Stimulated activated CD8-positive, alpha-beta memory T cell treated with anti-CD3 and anti-CD28 coated beads, Interleukin-7, amount 100 ng/mL, for 48 hours (primary cell): Measurements from ENCODE around the gene MTX1.
"Not testable (repeated sequence)": the region's sequence is repeated elsewhere in the genome, so short reads cannot be mapped to it uniquely, and the experiment has no call there.

Experiments used
- DNase-seq, 2 donors: peaks; one replicate each; pipeline ENCODE4 v3.0.0-alpha.2; 2020; ENCODE audit warnings: low read depth in 1 of 2; ENCODE audit errors: extremely low read depth in 1 of 2

MTX1 gene

DNA sequence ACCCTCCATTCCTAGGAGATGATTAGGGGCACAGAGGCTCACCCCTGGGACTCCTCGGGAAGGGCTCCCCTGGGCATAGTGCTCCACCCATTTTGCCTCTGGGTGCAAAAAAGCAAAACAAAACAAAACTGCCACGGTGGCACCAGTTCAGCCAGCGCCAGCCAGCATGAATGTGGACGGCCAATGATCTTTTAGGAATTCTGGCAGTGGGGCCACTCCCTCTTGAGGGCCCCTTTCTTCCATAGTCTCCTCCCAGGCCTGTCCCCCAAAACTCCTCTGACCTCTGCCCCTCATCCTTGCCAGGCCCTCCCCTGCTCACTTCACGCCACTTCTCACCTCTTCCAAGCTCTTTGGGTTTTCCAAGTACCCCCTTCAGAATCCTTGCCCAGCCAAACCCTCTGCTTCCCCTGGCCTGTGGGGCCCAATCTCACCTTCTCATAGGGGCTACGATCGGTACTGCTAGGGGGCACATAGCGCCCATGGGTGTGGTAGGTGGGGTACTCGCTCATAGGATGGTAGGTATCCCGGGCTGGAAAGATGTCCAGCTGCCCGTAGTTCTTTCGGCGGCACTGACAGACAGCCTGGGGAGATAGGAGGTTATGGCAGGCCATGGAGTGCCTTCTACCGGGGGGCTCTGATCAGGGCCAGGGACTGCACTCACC, 21.6 kb upstream of the MTX1 start:
- no peak for DNase-seq

DNA sequence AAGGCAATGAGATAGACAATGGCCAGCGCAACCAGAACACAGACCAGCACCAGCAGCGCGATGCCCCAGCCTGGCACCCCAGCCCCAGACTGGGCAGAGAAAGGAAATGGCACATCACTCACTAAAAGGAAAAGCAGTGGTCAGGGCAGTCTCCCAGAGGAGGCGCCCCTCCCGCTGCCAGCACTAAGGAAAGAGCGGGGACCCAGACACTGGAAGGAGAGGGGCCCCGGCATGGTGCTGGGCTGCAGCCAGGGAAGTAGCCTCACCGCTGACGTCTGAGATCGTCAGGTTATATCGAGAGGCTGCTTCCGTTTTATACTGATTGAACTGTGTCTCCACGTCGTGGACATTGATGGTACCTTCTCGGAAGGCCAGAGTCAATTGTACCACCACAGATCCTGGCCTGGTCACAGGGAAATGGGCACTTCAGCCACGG, 21.0 kb upstream of the MTX1 start:
- no peak for DNase-seq

DNA sequence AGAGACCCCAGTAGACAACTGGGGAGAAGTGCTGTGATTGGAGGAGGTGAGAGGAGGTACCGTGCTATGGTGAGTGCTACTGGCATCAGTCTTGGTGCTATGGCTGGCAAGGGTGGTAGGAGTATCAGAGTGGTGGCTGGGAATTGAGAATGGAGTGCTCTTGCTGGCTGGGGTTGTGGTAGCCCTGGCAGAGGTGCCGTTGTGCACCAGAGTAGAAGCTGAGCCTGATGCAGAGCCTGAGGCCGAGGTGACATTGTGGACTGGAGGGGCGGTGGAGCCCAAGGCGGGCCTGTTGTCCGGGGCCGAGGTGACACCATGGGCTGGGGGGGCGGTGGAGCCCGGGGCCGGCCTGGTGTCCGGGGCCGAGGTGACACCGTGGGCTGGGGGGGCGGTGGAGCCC, 20.2 kb upstream of the MTX1 start:
- DNase-seq = no peak

DNA sequence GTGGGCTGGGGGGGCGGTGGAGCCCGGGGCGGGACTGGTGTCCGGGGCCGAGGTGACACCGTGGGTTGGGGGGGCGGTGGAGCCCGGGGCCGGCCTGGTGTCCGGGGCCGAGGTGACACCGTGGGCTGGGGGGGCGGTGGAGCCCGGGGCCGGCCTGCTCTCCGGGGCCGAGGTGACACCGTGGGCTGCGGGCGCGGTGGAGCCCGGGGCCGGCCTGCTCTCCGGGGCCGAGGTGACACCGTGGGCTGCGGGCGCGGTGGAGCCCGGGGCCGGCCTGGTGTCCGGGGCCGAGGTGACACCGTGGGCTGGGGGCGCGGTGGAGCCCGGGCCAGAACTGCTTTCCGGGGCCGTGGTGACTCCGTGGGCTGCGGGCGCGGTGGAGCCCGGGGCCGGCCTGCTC, 18.6 kb upstream of the MTX1 start:
- DNase-seq = not testable (repeated sequence)

DNA sequence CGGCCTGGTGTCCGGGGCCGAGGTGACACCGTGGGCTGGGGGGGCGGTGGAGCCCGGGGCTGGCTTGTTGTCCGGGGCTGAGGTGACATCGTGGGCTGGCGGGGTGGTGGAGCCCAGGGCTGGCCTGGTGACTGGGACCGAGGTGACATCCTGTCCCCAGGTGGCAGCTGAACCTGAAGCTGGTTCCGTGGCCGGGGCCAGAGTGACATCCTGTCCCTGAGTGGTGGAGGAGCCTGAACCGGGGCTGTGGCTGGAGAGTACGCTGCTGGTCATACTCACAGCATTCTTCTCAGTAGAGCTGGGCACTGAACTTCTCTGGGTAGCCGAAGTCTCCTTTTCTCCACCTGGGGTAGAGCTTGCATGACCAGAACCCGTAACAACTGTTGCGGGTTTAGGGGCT, 16.6 kb upstream of the MTX1 start:
- DNase-seq = no peak

DNA sequence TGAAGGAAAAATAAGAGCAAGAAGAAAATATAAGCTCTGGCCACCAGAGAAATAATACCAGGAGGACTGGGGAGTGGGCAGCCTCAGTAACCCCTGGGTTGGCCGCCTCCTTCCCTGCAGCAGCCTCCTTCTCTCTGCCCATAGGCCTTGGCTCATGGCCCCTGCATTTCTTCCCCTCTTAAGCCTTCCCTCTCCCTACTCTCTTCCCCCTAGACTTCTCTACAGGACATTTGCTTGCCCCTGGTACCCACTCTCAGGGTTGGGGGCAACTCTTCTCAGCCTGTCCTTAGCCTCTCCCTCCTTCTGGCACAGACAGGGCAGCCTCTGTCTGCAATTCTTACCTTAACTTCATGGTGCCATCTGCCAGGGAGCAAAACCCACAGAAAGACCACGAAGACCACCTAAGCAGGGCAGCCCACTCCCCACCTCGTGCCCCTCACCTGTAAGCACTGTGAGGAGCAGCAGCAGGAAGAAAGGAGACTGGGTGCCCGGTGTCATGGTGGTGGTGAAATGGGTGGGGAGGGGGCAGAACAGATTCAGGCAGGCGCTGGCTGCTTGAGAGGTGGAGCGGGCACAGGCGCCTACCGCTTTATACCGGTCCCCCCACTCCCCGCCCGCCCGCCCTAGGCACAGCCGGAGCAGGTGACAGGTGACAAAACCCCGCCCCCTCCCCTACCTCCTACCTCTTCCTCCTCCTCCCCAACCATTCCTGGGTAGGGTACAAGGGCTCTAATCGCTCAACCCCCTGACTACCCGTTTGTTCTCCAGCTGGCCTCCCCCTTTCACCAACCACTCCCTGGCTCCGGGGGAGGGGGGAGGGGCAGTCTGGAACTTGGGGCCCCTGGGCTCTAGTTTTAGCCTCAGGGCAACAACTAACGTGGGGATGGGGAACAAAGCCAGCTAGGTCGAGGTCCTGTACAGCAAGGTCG, 15.9 kb upstream of the MTX1 start:
- peak in 1 of 2 donors; percentile 22 for DNase-seq

DNA sequence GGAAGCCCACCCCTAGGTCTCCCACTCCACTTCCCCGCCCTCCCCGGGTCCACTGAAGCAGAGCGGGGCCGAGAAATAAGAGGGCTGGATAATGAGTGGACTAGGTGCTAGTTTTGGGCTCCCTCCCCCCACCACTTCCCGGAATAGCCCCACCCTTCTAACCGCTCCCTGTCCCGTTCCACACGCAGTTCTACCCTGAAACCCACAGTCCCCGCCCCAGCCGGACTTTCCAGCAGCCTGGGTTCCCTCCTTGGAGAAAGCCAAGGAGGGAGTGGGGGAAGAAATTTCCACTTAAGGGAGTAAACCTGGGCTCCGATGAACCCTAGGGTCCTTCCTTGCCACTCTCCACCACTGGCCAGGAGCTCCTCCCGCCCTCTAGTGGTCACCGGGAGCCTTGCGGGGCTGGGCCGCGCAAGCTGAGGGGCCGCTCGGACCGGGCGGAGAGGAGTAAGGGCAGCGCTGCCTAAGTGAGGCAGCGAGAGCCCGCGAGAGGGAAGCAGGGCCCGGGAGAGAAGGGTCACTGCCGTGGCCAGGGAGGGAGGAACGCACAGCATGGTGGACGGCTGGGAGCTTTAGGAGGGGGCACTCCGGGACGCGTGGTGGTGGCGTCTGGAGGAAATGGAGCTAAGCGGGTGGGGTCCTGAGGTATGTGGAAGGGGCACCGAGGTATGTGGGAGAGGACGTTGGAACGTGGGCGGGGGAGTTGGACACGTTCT, 15.1 kb upstream of the MTX1 start:
- DNase-seq = peak; percentile 64 to 79

DNA sequence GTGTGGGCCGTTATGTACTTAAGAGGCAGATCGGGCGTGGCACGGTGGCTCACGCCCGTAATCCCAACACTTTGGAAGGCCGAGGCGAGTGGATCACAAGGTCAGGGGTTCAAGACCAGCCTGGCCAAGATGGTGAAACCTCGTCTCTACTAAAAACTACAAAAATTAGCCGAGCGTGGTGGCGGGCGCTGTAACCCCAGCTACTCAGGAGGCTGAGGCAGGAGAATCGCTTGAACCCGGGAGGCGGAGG, 14.6 kb upstream of the MTX1 start:
- DNase-seq = not testable (repeated sequence)

DNA sequence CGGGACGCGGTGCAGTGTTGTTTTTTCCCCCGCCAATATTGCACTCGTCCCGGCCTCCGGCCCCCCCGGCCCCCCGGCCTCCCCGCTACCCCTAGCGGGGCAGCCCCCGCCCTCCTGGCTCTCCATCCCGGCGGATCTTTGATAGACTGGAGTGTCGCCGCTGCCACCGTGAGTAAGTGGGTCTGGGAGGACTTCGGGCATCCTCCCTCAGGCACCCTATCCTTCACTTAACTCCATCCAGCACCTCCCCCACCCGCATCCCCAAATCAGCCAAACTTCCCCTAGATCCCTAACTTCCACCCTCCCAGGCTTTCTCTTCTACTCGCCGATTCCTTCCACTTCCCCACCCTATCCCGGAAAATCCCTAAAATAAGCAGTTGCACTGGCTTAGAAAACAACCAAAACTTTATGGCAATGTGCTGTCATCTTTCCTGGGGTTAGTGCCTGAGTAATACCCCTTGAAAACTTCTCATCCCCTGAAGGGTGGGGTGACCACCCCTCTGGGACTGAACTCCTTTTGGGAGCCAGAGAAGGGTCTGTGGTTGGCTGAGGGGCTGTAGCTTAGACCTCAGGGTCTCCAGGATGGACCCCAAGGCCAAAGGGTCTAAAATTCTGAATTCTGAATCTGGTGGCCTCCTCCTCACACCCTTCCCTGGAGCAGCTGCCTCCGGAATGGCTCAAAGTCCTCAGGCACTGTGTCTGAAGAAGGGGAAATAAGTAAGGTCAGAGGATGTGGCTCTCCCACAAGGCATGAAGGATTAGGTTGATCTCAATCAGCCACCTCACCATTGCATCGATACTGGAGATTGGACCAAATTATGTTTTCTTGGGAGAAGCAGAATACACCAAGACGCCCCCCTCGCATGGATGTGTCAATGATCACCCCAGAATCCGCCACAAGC, 13.0 kb upstream of the MTX1 start:
- no peak for DNase-seq

DNA sequence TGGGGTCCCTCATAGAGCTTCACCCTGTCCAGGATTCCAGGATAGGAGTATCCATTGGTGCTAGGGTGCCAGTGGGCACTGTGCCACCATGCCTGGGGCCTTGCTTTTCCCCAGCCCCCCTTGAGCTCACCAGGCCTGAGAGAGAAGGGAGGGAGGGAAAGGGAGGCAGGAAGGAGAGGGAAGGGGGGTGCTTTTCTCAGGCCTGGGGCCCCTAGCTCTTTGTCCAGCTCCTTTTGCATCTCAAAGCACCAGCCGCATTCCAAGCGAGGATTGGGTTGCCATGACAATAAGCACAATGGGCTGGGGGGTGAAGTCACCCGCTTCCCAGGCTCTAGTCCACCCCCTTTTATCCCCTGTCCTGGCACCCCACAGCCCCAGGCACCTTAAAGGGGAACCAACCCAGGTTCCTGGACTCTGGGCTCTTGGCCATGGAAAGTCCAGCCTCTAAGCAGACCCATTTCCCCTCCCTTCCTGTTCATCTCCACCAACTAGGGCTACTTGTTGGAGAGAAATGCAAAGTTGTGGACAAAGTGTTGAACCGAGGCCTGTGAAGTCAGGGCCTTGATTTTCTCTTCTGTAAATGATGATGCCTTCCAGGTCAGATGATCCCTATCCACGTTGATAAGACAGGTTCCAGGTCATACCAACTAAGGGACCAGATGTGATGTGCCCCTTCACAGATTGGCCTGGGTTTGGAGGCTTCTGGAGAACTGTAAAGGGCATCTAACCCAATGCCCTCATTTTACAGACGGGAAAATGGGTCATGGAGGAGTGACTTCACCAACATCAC, 12.2 kb upstream of the MTX1 start:
- DNase-seq = no peak

DNA sequence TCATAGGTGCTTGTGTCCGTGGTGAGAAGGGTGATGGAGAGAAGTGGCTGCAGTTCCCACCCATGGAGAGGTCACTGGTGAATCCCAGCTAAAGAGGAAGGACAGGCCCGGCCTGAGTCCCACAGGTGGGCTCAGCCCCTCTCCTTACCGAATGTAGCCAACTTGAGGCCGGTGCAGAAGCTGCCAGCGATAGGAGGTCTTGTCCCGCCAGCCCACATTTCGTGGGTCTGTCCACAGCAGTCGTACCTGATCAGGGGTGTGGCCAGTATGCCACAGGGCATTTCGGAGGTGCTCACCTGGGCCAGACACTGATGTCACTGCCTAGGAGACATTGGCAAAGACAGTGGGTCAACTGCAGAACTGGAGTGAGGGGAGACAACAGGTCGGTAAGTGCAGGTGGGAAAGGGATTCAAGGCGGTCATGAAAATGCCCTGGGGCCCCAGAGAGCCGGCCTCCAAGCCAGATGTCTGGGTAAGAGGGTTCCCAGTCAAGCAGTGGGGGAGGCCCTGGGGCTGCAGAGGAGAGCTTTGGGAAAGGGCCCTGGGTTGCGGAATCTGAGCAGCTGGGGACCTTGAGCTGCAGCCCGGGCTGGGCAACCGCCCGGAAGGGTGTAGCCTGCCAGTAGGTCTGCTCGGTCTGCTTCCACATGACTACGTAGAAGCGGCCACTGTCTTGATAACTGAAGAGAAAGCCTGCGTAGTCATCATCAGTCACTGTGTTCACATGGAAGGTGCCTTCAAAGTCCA, 11.4 kb upstream of the MTX1 start:
- no peak for DNase-seq

DNA sequence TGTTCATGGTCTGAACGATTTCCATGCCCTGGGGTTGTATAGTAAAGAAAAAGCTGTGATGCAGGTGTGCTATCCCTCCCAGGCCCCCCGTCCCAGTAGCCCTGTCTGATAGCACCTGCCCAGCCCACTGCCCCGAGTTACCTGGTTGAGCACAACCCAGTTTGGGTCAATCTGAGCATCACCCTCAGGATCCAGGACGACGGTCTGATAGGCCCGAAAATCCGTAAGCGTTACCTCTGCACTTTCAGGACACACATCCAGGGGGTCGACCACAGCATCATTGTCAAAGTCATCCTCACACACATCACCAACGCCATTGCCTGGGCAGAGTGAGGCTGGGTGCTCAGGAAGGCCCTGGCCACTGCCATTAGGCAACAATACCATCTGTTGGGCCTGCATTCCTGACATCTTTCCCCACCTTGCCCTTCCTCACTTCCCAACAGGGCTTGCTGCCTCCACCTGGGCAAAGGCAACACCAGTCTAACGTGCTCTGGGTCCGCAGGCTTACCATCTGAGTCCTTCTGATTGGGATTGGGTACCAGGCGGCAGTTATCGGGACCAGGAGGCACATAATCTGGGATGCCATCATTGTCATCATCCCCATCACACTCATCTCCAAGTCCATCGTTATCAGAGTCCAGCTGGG, 10.5 kb upstream of the MTX1 start:
- no peak for DNase-seq

DNA sequence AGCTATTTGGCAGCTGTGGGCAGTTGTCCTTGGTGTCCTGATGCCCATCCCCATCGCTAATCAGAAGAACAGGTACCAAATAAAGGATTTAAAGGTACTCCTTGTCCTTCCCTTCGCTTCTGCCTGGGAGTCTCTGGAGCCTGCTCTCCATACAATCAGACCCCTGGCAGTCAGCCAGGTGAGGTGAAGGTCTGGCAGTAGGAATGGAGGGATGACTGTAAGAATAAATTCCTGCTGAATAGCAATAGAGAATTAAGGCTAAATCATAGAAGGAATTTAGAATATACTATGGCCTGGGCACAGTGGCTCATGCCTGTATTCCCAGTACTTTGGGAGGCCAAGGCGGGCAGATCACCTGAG, 10.0 kb upstream of the MTX1 start:
- DNase-seq = no peak

DNA sequence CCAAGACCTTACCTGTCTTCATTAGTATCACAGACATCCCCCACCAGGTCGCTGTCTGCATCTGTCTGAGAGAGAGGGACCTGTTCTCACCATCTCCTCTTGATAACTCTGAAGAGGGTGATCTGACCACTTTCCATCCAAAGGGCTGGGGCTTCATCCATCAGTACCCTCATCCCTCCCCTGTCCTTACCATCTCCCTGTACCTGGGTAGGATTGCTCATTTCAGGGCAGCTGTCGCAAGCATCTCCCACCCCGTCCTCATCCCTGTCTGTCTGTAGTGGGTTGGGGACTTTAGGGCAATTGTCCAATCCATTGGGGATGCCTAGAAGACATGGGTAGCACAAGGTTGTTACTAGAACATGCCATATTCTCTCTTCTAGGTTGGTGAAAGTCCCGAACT, 8.7 kb upstream of the MTX1 start:
- no peak for DNase-seq

DNA sequence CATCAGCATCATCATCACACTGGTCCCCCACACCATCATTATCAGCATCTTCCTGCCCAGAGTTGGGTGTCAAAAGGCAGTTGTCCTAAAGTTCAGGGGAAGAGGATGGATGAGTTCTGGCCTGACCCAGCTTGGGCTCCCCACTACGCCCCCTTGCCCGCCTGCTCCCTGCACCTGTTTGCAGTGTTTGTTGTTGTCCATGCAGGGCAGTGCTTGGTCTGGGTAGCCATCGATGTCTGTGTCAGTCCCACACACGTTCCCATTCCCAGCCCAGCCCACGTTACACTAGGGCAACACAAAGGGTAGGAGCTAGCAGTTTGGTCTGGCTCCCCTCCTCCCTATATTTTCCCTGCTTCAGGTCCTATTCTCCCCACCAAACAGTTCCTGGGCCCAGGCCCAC, 7.6 kb upstream of the MTX1 start:
- DNase-seq = no peak

DNA sequence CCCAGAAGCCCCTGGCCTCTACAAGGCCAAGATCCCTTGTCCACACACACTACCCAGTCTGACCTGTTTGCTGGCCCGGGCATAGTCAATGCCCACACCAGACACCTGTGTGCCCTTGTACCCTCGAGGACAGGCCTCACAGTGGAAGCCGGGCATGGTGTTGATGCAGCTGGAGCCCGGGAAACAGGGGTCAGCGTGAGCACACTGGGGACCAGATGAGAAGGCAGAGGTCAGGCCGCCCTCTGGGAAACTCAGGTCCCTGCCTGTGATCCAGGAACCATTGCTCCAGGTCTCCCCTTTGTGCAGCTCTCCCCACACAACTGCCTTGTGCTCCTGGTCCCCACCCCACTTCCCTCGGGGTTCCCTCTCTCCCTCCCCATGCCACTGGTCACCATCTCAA, 6.3 kb upstream of the MTX1 start:
- DNase-seq = no peak

DNA sequence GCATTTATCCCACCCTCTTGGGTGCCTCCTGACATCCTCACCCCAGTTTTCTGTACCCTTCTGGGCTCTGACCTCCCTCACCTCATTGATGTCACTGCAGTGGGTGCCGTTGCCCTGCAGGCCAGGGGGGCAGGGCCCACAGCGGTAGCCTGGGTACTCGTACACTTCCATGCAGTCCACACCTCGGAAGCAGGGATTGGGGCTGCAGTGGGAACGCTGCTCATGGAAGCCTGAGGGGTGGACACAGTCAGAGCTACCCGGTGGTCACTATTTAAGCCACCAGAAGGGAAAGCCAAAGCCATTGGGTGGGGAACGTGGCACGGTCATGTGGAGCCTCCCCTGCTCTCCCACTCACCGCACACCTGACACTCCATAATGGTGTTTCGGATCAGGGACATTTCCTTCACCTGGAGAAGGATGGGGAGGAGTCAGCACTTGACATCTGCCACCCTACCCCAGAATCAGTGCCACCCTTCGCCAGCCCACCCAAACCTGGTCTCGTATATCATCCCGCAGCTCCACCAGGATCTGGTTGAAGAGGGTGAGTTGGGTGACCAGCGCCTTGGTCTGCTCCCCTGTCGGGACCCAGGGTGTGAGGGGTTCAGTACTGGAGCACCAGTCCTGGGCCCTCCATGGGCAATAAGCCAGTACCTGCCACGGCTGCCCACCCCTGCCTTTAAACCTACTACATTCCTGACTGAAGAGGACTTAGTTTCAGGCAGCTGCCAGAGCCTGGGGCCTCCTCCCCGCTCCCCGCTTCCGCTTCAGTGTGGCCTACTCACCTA, 5.6 kb upstream of the MTX1 start:
- no peak for DNase-seq

DNA sequence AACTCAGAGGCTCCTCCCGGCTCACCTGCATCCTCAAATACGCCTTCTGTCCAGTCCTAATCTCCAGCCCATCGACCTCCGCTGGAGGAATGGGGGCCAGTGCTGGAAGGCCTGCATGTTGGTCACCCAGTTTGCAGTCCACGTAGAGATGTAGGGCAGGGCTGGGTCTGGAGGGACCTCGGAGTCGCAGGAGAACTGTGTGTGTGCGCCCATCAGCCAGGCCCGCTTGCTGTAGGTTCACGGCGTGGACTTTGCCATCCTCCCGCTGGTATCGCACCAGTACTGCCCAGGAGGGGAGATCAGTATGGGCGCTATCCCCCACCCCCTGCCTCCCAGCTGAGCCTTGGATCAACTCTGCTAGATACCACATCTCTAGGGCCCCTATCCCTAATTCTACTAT, 3.5 kb upstream of the MTX1 start:
- DNase-seq = no peak
